GM12872 (cell line): Measurements from ENCODE around the gene SOCS4.

Source experiments
- TF ChIP-seq, protein P1 (sequence below): IDR thresholded peaks from 3 replicates; pipeline ENCODE4 v1.5.1; 2011; ENCODE audit warnings: low read depth, mild to moderate bottlenecking, low read length, moderate library complexity; ENCODE audit not compliant: insufficient read depth

SOCS4 gene

DNA sequence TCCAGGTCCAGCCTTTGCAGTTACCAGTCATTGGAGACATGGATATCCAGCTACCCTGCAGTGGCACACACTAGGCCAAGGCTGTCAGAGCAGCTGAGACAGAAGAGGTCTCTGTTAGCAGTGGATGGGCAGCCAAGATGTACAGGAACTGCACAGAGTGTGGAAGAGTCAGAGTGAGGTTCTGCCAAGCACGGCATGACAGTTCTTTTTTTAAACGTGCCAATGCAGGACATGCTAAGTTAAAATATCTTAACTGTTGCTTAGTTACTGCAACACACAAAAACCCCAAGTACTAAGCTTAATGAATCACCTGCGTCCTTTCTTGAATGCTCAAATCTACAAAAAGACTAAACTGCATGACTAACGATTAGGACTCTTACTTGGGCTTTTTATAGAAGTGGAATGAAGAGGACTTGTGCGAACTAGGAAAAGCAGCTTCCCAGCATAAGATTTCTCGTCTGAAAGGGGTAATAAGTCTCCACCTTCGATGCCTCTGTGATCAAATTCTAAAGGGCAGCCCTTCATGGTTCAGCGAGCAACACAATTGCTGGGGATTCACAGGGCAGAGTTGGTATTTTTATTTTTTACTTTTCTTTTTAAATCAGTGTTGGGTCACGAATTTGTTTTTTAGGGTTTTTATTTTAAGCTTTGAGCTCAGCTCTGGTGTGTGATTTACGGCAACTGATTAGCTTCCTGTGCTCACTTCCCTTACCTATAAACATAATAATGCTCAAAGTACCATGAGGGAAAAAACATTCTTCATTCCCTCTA lies 45.0 kb downstream of the SOCS4 start:
- TF ChIP-seq, protein P1, sequence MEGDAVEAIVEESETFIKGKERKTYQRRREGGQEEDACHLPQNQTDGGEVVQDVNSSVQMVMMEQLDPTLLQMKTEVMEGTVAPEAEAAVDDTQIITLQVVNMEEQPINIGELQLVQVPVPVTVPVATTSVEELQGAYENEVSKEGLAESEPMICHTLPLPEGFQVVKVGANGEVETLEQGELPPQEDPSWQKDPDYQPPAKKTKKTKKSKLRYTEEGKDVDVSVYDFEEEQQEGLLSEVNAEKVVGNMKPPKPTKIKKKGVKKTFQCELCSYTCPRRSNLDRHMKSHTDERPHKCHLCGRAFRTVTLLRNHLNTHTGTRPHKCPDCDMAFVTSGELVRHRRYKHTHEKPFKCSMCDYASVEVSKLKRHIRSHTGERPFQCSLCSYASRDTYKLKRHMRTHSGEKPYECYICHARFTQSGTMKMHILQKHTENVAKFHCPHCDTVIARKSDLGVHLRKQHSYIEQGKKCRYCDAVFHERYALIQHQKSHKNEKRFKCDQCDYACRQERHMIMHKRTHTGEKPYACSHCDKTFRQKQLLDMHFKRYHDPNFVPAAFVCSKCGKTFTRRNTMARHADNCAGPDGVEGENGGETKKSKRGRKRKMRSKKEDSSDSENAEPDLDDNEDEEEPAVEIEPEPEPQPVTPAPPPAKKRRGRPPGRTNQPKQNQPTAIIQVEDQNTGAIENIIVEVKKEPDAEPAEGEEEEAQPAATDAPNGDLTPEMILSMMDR: no peak

DNA sequence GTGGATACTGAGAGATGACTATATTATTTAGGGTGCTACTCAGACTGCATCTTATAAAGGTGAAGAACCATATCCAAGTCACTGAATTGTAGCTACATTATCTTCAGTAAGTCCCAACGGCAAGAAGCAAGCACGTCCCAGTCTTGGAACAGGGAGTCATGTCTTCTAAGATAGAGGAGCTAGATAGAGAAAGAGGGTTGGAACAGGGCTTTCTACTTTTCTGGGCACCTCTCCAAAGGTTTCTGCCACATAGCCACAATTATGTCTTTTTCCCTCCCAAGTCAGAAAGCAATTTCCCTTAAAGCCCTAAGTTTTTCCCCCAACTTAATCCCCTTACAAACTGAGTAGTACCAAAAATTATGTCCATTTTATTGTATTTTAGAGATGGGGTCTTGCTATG lies 46.8 kb downstream of the SOCS4 start:
- TF ChIP-seq, protein P1: no peak

DNA sequence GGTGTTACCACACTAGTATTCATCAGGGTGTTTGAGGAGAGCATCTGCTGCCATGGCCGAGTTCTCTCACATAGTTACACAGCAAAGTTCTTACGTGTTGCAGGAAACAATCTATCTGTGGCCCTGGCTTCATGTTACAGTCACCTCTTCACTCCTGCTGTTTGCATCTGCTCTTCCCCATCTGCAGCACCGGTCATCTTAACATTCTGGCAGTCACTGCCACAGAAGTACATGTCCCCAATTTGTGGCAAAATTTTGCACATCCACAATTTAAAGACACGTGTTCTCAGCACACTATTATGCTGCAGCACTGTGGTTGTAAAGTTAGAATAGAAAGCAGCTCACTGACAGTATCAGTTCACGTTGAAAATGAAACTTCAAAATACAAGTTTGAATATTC lies 47.6 kb downstream of the SOCS4 start:
- TF ChIP-seq, protein P1: no peak

DNA sequence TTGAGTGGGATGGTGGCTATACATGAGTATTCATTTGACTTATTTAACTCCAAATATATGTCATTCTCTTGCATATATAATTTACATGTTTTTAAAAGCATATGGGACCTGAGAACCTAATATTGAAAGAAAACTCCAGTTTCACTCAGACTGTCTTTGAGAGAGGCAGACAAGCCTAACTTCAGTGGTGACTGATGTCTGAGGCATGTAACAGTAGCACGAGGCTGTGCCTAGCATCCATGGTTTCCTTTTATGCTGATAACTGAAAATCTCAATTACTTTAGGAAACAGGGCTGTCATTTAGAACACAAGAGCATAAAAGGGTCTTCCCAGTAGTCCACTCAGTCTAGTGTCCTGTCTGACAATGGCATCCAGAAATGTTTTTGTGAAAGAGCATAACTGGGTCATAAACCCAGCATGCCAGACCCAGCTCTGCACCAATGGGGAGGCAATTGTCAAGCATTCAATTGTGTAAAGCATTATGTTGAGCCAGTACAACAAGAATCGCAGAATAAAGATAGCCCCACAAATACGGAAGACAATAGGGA lies 48.7 kb downstream of the SOCS4 start:
- TF ChIP-seq, protein P1: no peak

DNA sequence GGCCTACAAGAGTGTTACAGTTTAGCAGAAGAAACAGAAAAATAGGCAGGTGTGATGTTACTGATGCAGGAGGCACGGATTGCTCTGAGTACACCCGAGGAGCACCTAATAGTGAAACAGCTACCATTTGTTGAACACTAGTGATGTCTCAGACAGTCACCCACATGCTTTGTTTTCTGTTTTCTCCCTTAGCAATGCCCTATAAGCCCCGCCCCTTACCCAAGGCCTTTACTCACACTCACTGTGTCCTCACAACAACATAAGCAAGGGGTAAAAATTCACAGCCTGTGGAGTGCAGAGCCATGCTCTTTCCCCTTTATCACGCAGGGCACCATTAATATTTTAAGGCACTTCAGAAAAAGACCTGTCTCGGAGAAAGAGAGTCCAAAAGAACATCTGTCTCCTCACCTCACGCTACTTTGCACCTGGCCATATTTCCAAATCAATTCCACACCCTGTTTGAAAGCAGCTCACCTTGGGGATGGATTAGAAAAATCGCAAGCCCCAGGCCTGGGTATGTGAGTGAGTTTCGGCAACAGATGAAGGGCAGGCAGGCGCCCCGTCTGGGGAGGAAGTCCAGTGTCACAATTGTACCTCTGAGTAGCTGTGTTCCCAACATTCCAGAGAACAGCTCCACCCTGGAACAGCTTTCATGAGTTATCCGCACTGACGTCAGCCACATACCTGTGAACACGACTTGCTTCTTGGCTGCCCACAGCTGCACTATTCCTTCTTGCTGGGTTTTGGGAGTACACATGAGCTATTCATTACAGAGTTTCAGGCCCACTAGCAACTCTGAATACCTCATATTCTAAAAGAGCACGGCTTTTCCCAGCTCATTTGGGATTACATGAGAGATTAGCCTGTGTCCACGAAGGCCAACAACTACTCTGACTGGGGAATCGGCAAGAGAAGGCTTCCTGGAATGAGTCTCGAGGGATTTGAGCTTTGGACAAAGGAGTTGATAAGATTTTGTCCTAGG lies 50.4 kb downstream of the SOCS4 start:
- TF ChIP-seq, protein P1: no peak

DNA sequence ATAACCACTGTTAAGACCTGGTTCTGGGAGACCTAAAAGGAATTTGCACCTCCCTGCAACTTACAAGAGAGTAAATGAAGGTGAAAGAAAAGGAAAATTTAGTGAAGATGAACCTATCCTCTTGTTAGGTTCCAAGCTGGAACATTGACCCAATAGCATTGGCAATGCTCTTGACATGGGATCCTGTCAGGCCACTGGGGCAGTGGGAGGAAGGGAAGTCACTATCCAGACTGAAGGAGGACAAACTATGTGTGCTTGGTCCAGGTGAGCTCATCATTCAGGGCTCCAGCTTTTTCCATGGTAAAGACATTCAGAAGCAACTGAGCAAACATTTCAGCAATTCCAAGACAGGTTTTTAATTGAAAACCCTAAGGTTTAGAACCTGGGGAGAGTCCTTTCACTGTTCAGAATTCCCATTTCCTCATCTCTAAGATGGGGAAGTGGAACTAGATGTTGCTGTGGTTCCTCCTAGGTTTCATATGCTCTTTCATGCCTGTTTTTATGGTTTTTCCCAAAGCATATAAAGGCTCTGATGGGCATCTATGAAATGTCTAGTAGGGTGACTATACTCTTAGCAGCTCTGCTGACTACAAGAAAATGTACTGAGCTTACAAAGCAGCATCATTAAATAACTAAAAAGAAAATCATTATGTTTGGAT lies 57.5 kb downstream of the SOCS4 start:
- TF ChIP-seq, protein P1: no peak
